H1 (cell line): Measurements from ENCODE around the gene TDP2. TPM values are rescaled to one million over a fixed set of nuclear protein-coding genes. Genes with fewer than 3 reads are reported as not detected.

Experiments used
- CTCF ChIA-PET: fragments of 300-600 bp; sonication (Branson Sonifier 250); formaldehyde crosslinking; loops from one replicate; lab custom pipeline; 2021; ENCODE audit not compliant: partially characterized antibody; lab: Charles Lee
- POLR2A ChIA-PET: fragments of 300-600 bp; sonication (Branson Sonifier 250); formaldehyde crosslinking; loops from one replicate; lab custom pipeline; 2021; ENCODE audit warnings: inconsistent platforms; ENCODE audit not compliant: partially characterized antibody; lab: Charles Lee
- DNase-seq, 2 experiments: peaks; one replicate each; pipeline versions ENCODE4 v3.0.0 to v3.0.0-alpha.2; 2010 to 2022; ENCODE audit warnings: low spot score in 2 of 2, low read depth in 1 of 2, mixed read lengths in 1 of 2
- FAIRE-seq: peaks from 2 replicates; lab custom pipeline; 2011; peaks lifted over from hg19 to GRCh38; lab: Jason Lieb, UNC
- H2AFZ ChIP-seq: 2 replicates; pipeline ENCODE4 v1.8.1; 2012; ENCODE audit warnings: low read length, inconsistent platforms
- H2AK5ac ChIP-seq: 2 replicates; pipeline ENCODE4 v1.6.1; 2013; ENCODE audit warnings: low read depth, low read length
- H2BK120ac ChIP-seq: replicated peaks from 2 replicates; pipeline ENCODE3; 2013; ENCODE audit warnings: low read depth, low read length, inconsistent platforms
- H2BK12ac ChIP-seq: 2 replicates; pipeline ENCODE4 v1.6.1; 2013; ENCODE audit warnings: low read depth, low read length
- H2BK15ac ChIP-seq: 2 replicates; pipeline ENCODE4 v1.6.1; 2013; ENCODE audit warnings: low read length
- H2BK20ac ChIP-seq: 2 replicates; pipeline ENCODE4 v1.6.1; 2013; ENCODE audit warnings: low read length
- H2BK5ac ChIP-seq: 2 replicates; pipeline ENCODE4 v1.6.1; 2013; ENCODE audit warnings: low read depth, low read length
- H3K14ac ChIP-seq: 2 replicates; pipeline ENCODE4 v1.6.1; 2013; ENCODE audit warnings: inconsistent platforms; ENCODE audit not compliant: insufficient read length
- H3K18ac ChIP-seq: 2 replicates; pipeline ENCODE4 v1.6.1; 2013; ENCODE audit warnings: low read length; ENCODE audit errors: extremely low read depth
- H3K23ac ChIP-seq: 2 replicates; pipeline ENCODE4 v1.6.1; 2013; ENCODE audit warnings: inconsistent platforms; ENCODE audit not compliant: insufficient read length
- H3K23me2 ChIP-seq: 2 replicates; pipeline ENCODE4 v1.6.1; 2013; ENCODE audit warnings: low read depth, low read length
- H3K27ac ChIP-seq: 2 replicates; pipeline ENCODE4 v1.6.1; 2011; ENCODE audit warnings: low read depth, low read length, inconsistent platforms
- H3K27me3 ChIP-seq, 4 experiments: replicated peaks in 1 of 4; 1 replicate in 1 of 4; 2 replicates in 3 of 4; pipeline versions ENCODE4 v1.6.1 to v1.8.1; 2011 to 2013; ENCODE audit warnings: low read length in 3 of 4, mild to moderate bottlenecking in 3 of 4, inconsistent platforms in 2 of 4, mixed read lengths in 2 of 4, moderate library complexity in 1 of 4; ENCODE audit not compliant: control insufficient read depth in 3 of 4, insufficient read depth in 3 of 4; ENCODE audit errors: extremely low read depth in 1 of 4
- H3K36me3 ChIP-seq, 4 experiments: 2 replicates each; pipeline versions ENCODE4 v1.6.1 to v1.8.1; 2011 to 2013; ENCODE audit warnings: mild to moderate bottlenecking in 4 of 4, low read length in 3 of 4, moderate library complexity in 2 of 4, control low read depth in 1 of 4, inconsistent platforms in 1 of 4; ENCODE audit not compliant: insufficient read depth in 4 of 4, control insufficient read depth in 2 of 4
- H3K4ac ChIP-seq: replicated peaks from 2 replicates; pipeline ENCODE3; 2013; ENCODE audit warnings: low read length, low read depth, mixed read lengths, inconsistent platforms; ENCODE audit not compliant: insufficient read length
- H3K4me1 ChIP-seq, 4 experiments: replicated peaks in 1 of 4; 1 replicate in 1 of 4; 2 replicates in 3 of 4; pipeline versions ENCODE4 v1.6.1 to v1.8.1; 2011 to 2013; ENCODE audit warnings: low read length in 3 of 4, inconsistent platforms in 2 of 4, mixed read lengths in 1 of 4; ENCODE audit not compliant: insufficient read depth in 4 of 4, control insufficient read depth in 3 of 4
- H3K4me2 ChIP-seq, 2 experiments: 2 replicates each; pipeline versions ENCODE4 v1.6.1 to v1.8.1; 2011 to 2013; ENCODE audit warnings: low read depth in 2 of 2, low read length in 2 of 2, control low read depth in 1 of 2, inconsistent platforms in 1 of 2, mild to moderate bottlenecking in 1 of 2; ENCODE audit not compliant: insufficient read depth in 1 of 2
- H3K4me3 ChIP-seq, 4 experiments: fragments of 200-600, 300-600 bp in 1 of 4; sonication (generic), shearing (Covaris generic), sonication (Bioruptor Twin) in 1 of 4; 2 replicates each; pipeline versions ENCODE4 v1.5.1 to v1.8.1; 2011 to 2016; ENCODE audit warnings: low read length in 4 of 4, low read depth in 3 of 4, control low read depth in 2 of 4, inconsistent platforms in 2 of 4, mild to moderate bottlenecking in 2 of 4, mixed read lengths in 1 of 4, moderate library complexity in 1 of 4; ENCODE audit not compliant: insufficient read depth in 2 of 4; ENCODE audit errors: extremely low read depth in 1 of 4
- H3K56ac ChIP-seq: replicated peaks from 2 replicates; pipeline ENCODE3; 2013; ENCODE audit warnings: low read depth, mild to moderate bottlenecking, mixed read lengths, low read length, inconsistent platforms; ENCODE audit not compliant: insufficient read length
- H3K79me1 ChIP-seq: 2 replicates; pipeline ENCODE4 v1.6.1; 2013; ENCODE audit warnings: low read depth, low read length, control low read depth
- H3K79me2 ChIP-seq, 2 experiments: 2 replicates each; pipeline versions ENCODE4 v1.6.1 to v1.8.1; 2012 to 2013; ENCODE audit warnings: low read length in 2 of 2, mild to moderate bottlenecking in 2 of 2, inconsistent platforms in 1 of 2; ENCODE audit not compliant: insufficient read depth in 2 of 2, control insufficient read depth in 1 of 2
- H3K9ac ChIP-seq, 4 experiments: replicated peaks in 1 of 4; 1 replicate in 1 of 4; 2 replicates in 3 of 4; pipeline versions ENCODE4 v1.6.1 to v1.8.1; 2011 to 2013; ENCODE audit warnings: low read depth in 3 of 4, low read length in 3 of 4, control low read depth in 2 of 4, mild to moderate bottlenecking in 2 of 4, moderate library complexity in 2 of 4, inconsistent platforms in 1 of 4; ENCODE audit errors: extremely low read depth in 1 of 4
- H3K9me3 ChIP-seq, 2 experiments: 2 replicates each; pipeline versions ENCODE4 v1.6.1 to v1.8.1; 2012 to 2013; ENCODE audit warnings: mild to moderate bottlenecking in 2 of 2, moderate library complexity in 2 of 2, control low read depth in 1 of 2, inconsistent platforms in 1 of 2, low read depth in 1 of 2, low read length in 1 of 2, mixed read lengths in 1 of 2; ENCODE audit not compliant: insufficient read depth in 2 of 2
- H4K20me1 ChIP-seq, 2 experiments: replicated peaks in 1 of 2; 2 replicates each; pipeline versions ENCODE3 to v1.8.1; 2011 to 2013; ENCODE audit warnings: inconsistent platforms in 2 of 2, low read length in 2 of 2, mild to moderate bottlenecking in 1 of 2; ENCODE audit not compliant: insufficient read depth in 2 of 2, control insufficient read depth in 1 of 2
- H4K5ac ChIP-seq: 2 replicates; pipeline ENCODE4 v1.6.1; 2013; ENCODE audit warnings: low read length, low read depth, mixed read lengths, inconsistent platforms; ENCODE audit not compliant: insufficient read length
- H4K8ac ChIP-seq: 2 replicates; pipeline ENCODE4 v1.8.0; 2013; ENCODE audit warnings: mild to moderate bottlenecking, moderate library complexity, low read length, inconsistent platforms; ENCODE audit not compliant: insufficient read depth; ENCODE audit errors: extremely low read depth
- H4K91ac ChIP-seq: replicated peaks from 2 replicates; pipeline ENCODE3; 2013; ENCODE audit warnings: low read length, mixed read lengths, inconsistent platforms; ENCODE audit not compliant: insufficient read length
- CHD2 ChIP-seq: IDR thresholded peaks from 2 replicates; pipeline ENCODE4 v1.6.1; 2012; ENCODE audit warnings: low read length, improper control_type of control experiment
- EGR1 ChIP-seq: IDR thresholded peaks from 2 replicates; pipeline ENCODE4 v1.6.1; 2011; ENCODE audit warnings: low read depth, low read length, borderline replicate concordance
- GABPA ChIP-seq: IDR thresholded peaks from 2 replicates; pipeline ENCODE4 v1.6.1; 2011; ENCODE audit warnings: mild to moderate bottlenecking, low read length, moderate library complexity, borderline replicate concordance; ENCODE audit not compliant: insufficient read depth
- SP2 ChIP-seq: IDR thresholded peaks from 2 replicates; pipeline ENCODE4 v1.6.1; 2012; ENCODE audit warnings: mild to moderate bottlenecking, low read length, inconsistent platforms
- WGBS, 2 experiments: shearing (Covaris generic) in 1 of 2; methylation state at CpG; one replicate each; pipeline versions ENCODE4 v1.1.6 to v1.1.7; 2013 to 2015; ENCODE audit warnings: low lambda C conversion rate in 2 of 2, mixed read lengths in 2 of 2, inconsistent platforms in 1 of 2, low coverage in 1 of 2, missing lambda C conversion rate in 1 of 2; ENCODE audit not compliant: insufficient replicate concordance in 2 of 2, insufficient coverage in 1 of 2, insufficient read length in 1 of 2; ENCODE audit errors: extremely low coverage in 1 of 2, missing lambda C conversion rate in 1 of 2; 5-methylcytosine and 5-hydroxymethylcytosine counted together
- polyA plus RNA-seq, 7 experiments: library from polyadenylated mRNA; depleted of rRNA in 3 of 7; stranded (reverse) in 5 of 7; unstranded in 2 of 7; fragments of >200 nt in 5 of 7; fragments of 200-250 nt in 2 of 7; gene quantifications; 1 replicate in 5 of 7; 2 replicates in 1 of 7; 4 replicates in 1 of 7; pipeline versions ENCODE4 v1.2.1 to v1.2.3, GENCODE V29; 2011 to 2013; ENCODE audit warnings: missing spikeins in 2 of 7, mixed read lengths in 2 of 7
- total RNA-seq: library from RNA; stranded (reverse); fragmentation: NEBNext Ultra II Directional; extraction: Animal tissue kit (Norgen Biotek cat#: 25700); gene quantifications from 2 replicates; pipeline ENCODE4 v1.2.1, GENCODE V29; 2021

Gene TDP2
- total and polyA plus RNA-seq, 2 of the 8 experiments (the other 6 are each of a cell fraction or from before 2014, with no cell fraction given), result 18.8 to 51.6 TPM

- Histone ChIP-seq H3K4ac (no peak overlapping the region), H2AFZ (0 out of 2 replicates have a peak overlapping the region, but pooled peaks have one; percentile 57), H2BK15ac (no peak overlapping the region), H3K23ac (no peak overlapping the region), H3K9ac (no peak overlapping the region), H2AK5ac (no peak overlapping the region), H2BK5ac (no peak overlapping the region), H4K8ac (no peak overlapping the region), H4K91ac (no peak overlapping the region), H3K27ac (no peak overlapping the region), H3K4me3 (no peak overlapping the region), H3K4me1 (peaks cover 0 to 2% (median 0%) of the 10 kb centered on the region in 4 experiments; a peak in 2 of 7 replicates), H3K14ac (no peak overlapping the region), H4K5ac (no peak overlapping the region), H3K18ac (no peak overlapping the region), H3K27me3 (no peaks in the 10 kb centered on the region), H3K36me3 (no peaks in the 10 kb centered on the region), H3K79me2 (no peaks in the 10 kb centered on the region), H3K56ac (no peak overlapping the region), H3K9me3 (no peaks in the 10 kb centered on the region), H4K20me1 (no peaks in the 10 kb centered on the region), H2BK20ac (no peak overlapping the region), H2BK12ac (no peak overlapping the region), H3K4me2 (no peak overlapping the region), H2BK120ac (no peak overlapping the region), H3K79me1 (no peaks in the 10 kb centered on the region), H3K23me2 (no peaks in the 10 kb centered on the region)
- FAIRE-seq (no peak), DNase-seq (no peak)
- 72% methylated on average over 7 of the region's 7 CpGs; no CpG with 5 or more reads in 1 of the 2 experiments for WGBS, 2 experiments
- POLR2A ChIA-PET, result interaction anchor here (0.7 to 0.9 kb wide), 2 partner anchors 9 to 28 kb away, joined by 3 read pairs; no protein-coding TSS in a partner anchor
- CTCF ChIA-PET, result interaction anchor here (0.9 to 3.6 kb wide), 4 partner anchors 13 to 76 kb away, joined by 3 to 15 read pairs (median 6); no protein-coding TSS in a partner anchor
- TF ChIP-seq GABPA (no peak), EGR1 (no peak), SP2 (no peak), CHD2 (no peak)
Measured at GRCh38 chr6:24614043-24614420, 52.7 kb downstream of the TDP2 start.
